Measurements from ENCODE around the gene FHIT.
A peak's percentile ranks its signal among the peaks of the same experiment; 100 is the strongest.
"Not testable (repeated sequence)": the region's sequence is repeated elsewhere in the genome, so short reads cannot be mapped to it uniquely, and the experiment has no call there.

The FHIT gene

GRCh38 chr3:59803268-59803667, 1448.0 kb downstream of the FHIT start:
- no peak for DNase-seq

- DNase-seq = not testable (repeated sequence)
These were observed 1448.8 kb downstream of the FHIT start for GRCh38 chr3:59802453-59802852.

- peak in 1 of 3 experiments; percentile 33 for DNase-seq
These were observed 1449.2 kb downstream of the FHIT start for GRCh38 chr3:59802045-59802444.

GRCh38 chr3:59800481-59800880, 1450.8 kb downstream of the FHIT start:
- DNase-seq = no peak

GRCh38 chr3:59798372-59799086, 1452.7 kb downstream of the FHIT start:
- no peak for DNase-seq

- DNase-seq = no peak
These were observed 1453.7 kb downstream of the FHIT start for GRCh38 chr3:59797533-59797932.

- no peak for DNase-seq
These were observed 1454.8 kb downstream of the FHIT start for GRCh38 chr3:59796456-59796855.

GRCh38 chr3:59795756-59796155, 1455.5 kb downstream of the FHIT start:
- DNase-seq = no peak

GRCh38 chr3:59793976-59794375, 1457.3 kb downstream of the FHIT start:
- no peak for DNase-seq

- no peak for DNase-seq
These were observed 1459.4 kb downstream of the FHIT start for GRCh38 chr3:59791774-59792308.

GRCh38 chr3:59790241-59790640, 1461.0 kb downstream of the FHIT start:
- no peak for DNase-seq

- DNase-seq = no peak
These were observed 1462.5 kb downstream of the FHIT start for GRCh38 chr3:59788801-59789200.

GRCh38 chr3:59788133-59788532, 1463.1 kb downstream of the FHIT start:
- no peak for DNase-seq

- DNase-seq = no peak
These were observed 1464.9 kb downstream of the FHIT start for GRCh38 chr3:59786374-59786773.

GRCh38 chr3:59784164-59784563, 1467.1 kb downstream of the FHIT start:
- no peak for DNase-seq

- DNase-seq = no peak
These were observed 1467.7 kb downstream of the FHIT start for GRCh38 chr3:59783468-59783988.

GRCh38 chr3:59782664-59783063, 1468.6 kb downstream of the FHIT start:
- no peak for DNase-seq

- DNase-seq = no peak
These were observed 1471.0 kb downstream of the FHIT start for GRCh38 chr3:59780209-59780608.

GRCh38 chr3:59779260-59779659, 1472.0 kb downstream of the FHIT start:
- DNase-seq = no peak

GRCh38 chr3:59777667-59778077, 1473.6 kb downstream of the FHIT start:
- no peak for DNase-seq

- DNase-seq = no peak
These were observed 1474.2 kb downstream of the FHIT start for GRCh38 chr3:59777066-59777465.

- DNase-seq = no peak
These were observed 1475.4 kb downstream of the FHIT start for GRCh38 chr3:59775761-59776325.

- DNase-seq = no peak
These were observed 1476.1 kb downstream of the FHIT start for GRCh38 chr3:59775106-59775505.

GRCh38 chr3:59774634-59775033, 1476.6 kb downstream of the FHIT start:
- DNase-seq = no peak
